HL-60 (cell line): ENCODE results near the gene PALB2.

Source experiments
- DNase-seq, 2 experiments: peaks; one replicate each; pipeline ENCODE4 v3.0.0-alpha.2; 2010 to 2020; ENCODE audit warnings: low read depth in 1 of 2, low spot score in 1 of 2
- H3K27ac ChIP-seq: fragments of 250-450 bp; sonication (Bioruptor Pico); replicated peaks from 2 replicates; pipeline ENCODE4 v1.5.1; 2020; ENCODE audit warnings: mild to moderate bottlenecking, moderate library complexity
- H3K27me3 ChIP-seq: fragments of 250-450 bp; sonication (Bioruptor Pico); 2 replicates; pipeline ENCODE4 v1.5.1; 2021; ENCODE audit warnings: mild to moderate bottlenecking, moderate library complexity; ENCODE audit not compliant: insufficient read depth, poor library complexity, severe bottlenecking
- H3K4me3 ChIP-seq: replicated peaks from 2 replicates; pipeline ENCODE4 v1.5.1; 2011; ENCODE audit warnings: mild to moderate bottlenecking, control low read depth, low read length; ENCODE audit not compliant: insufficient read depth
- GABPA ChIP-seq: IDR thresholded peaks from 2 replicates; pipeline ENCODE4 v1.6.1; 2012; ENCODE audit warnings: low read depth
- POLR2AphosphoS5 ChIP-seq: IDR thresholded peaks from 2 replicates; pipeline ENCODE4 v1.6.1; 2012; ENCODE audit warnings: low read depth
- REST ChIP-seq: IDR thresholded peaks from 2 replicates; pipeline ENCODE4 v1.6.1; 2012; ENCODE audit warnings: low read depth; ENCODE audit not compliant: insufficient replicate concordance
- SPI1 ChIP-seq: IDR thresholded peaks from 2 replicates; pipeline ENCODE4 v1.6.1; 2012; ENCODE audit warnings: low read depth, mild to moderate bottlenecking, borderline replicate concordance
- TF ChIP-seq, protein P1 (sequence below): IDR thresholded peaks from one replicate; pipeline ENCODE4 v1.5.1; 2011; ENCODE audit warnings: low read length, control low read depth, inconsistent platforms; ENCODE audit not compliant: insufficient read depth

The PALB2 gene

DNA sequence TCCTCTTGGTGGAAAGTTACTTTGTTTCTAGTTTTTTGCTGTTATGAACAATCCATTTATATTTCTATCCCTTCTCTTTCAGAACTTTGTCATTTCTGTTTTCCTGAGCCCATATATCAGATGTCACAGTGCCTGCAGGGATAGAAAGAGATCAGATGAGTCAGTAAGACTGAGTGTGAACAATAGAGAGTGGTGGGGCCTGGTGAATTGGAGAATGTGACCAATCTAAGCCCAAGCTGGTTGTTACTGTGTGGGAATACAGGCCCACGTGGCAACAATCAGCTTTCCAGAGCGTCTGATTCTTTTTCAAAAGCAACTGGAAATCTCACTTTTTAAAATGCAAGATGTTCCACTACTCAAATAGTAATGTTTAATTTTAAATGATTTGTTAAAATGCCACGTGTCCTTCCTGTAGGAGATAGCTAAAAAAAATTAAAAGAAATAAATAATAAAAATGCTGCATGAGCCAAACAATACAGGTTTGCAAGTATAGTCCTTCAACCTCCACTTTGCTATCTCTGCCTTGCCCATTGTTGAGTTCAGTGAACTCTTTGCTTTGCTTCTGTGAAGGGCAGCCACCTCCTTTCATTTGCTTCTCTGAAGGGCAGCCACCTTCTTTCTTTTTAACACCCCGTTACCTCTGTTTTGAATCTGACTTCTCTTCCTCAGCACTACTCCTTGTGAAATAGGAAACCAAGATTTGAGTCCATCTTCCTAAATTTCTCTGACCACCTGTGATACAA lies 9.7 kb upstream of the PALB2 start:
- TF ChIP-seq GABPA: no peak
- TF ChIP-seq SPI1: no peak
- TF ChIP-seq POLR2AphosphoS5: no peak
- TF ChIP-seq, protein P1, sequence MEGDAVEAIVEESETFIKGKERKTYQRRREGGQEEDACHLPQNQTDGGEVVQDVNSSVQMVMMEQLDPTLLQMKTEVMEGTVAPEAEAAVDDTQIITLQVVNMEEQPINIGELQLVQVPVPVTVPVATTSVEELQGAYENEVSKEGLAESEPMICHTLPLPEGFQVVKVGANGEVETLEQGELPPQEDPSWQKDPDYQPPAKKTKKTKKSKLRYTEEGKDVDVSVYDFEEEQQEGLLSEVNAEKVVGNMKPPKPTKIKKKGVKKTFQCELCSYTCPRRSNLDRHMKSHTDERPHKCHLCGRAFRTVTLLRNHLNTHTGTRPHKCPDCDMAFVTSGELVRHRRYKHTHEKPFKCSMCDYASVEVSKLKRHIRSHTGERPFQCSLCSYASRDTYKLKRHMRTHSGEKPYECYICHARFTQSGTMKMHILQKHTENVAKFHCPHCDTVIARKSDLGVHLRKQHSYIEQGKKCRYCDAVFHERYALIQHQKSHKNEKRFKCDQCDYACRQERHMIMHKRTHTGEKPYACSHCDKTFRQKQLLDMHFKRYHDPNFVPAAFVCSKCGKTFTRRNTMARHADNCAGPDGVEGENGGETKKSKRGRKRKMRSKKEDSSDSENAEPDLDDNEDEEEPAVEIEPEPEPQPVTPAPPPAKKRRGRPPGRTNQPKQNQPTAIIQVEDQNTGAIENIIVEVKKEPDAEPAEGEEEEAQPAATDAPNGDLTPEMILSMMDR: no peak
- Histone ChIP-seq H3K27me3 (no peaks in the 10 kb centered on the region), H3K27ac (no peak overlapping the region), H3K4me3 (no peak overlapping the region)
- no peak for DNase-seq

- TF ChIP-seq SPI1: no peak
- no peak for TF ChIP-seq REST
- TF ChIP-seq GABPA: no peak
- no peak for TF ChIP-seq POLR2AphosphoS5
- TF ChIP-seq, protein P1: no peak
- H3K4me3 ChIP-seq: peak overlapping the region; percentile 98
- DNase-seq: no peak
- no peaks in the 10 kb centered on the region for H3K27me3 ChIP-seq
- H3K27ac ChIP-seq: peak overlapping the region; percentile 89
Observed at GRCh38 chr16:23642246-23642774, 1.2 kb upstream of the PALB2 start.

- peak; percentile 16 to 43 for DNase-seq
- H3K27ac ChIP-seq: peak overlapping the region; percentile 89
- no peak for TF ChIP-seq POLR2AphosphoS5
- no peak for TF ChIP-seq SPI1
- no peak for TF ChIP-seq GABPA
- no peak for TF ChIP-seq REST
- TF ChIP-seq, protein P1: no peak
- no peaks in the 10 kb centered on the region for H3K27me3 ChIP-seq
- H3K4me3 ChIP-seq: peak overlapping the region; percentile 98
Observed at GRCh38 chr16:23640615-23640930, 537 bp downstream of the PALB2 start.

- Histone ChIP-seq H3K27me3 (no peaks in the 10 kb centered on the region), H3K4me3 (no peak overlapping the region), H3K27ac (no peak overlapping the region)
- peak in 1 of 2 experiments; percentile 22 for DNase-seq
- no peak for TF ChIP-seq POLR2AphosphoS5
- no peak for TF ChIP-seq REST
- TF ChIP-seq GABPA: no peak
- TF ChIP-seq SPI1: no peak
- TF ChIP-seq, protein P1: no peak
Observed at GRCh38 chr16:23635958-23636357, 5.2 kb downstream of the PALB2 start.
